ENCODE results near the gene LPA.
A peak's percentile ranks its signal among the peaks of the same experiment; 100 is the strongest.
"Not testable (repeated sequence)": the region's sequence is repeated elsewhere in the genome, so short reads cannot be mapped to it uniquely, and the experiment has no call there.

The LPA gene

DNA sequence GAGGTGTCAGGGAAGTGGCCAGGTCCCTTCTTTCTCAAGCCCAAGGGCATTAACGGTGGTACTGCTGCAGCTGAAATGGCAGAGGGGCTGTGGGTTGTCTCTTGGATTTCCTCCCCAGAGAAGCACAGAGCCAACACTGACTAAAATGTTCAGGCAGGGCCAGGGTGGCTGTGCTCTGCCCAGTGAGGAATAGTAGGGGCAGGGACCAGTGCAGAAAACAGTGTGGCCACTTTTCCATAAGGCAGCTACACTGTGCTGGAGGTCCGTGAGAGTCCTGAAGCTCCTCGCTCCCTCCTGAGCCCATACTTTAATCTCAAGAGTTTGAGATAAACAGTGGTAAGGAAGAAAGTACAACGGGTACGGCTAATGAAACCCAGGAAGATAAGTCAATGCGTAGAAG lies 4.5 kb downstream of the LPA start:
- DNase-seq, result no peak

DNA sequence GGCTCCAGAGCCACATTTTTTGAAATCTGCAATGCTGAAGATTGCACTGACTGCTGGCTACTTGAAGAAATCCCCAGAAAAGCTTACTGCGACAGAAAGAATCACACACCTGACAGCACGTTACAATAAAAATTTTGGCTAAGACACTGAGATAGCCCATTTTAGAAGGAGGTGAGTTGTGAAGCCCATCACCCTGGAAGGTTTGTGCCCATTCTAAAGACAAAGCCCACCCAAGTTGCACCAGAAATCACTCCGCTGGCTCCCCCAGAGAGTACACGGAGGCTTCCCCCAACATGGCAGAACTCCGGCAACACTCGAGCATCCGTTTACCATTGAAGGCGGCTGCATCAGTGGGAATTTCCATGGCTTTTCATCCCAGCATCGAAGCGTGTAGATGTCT lies 29.4 kb downstream of the LPA start:
- DNase-seq, result no peak

DNA sequence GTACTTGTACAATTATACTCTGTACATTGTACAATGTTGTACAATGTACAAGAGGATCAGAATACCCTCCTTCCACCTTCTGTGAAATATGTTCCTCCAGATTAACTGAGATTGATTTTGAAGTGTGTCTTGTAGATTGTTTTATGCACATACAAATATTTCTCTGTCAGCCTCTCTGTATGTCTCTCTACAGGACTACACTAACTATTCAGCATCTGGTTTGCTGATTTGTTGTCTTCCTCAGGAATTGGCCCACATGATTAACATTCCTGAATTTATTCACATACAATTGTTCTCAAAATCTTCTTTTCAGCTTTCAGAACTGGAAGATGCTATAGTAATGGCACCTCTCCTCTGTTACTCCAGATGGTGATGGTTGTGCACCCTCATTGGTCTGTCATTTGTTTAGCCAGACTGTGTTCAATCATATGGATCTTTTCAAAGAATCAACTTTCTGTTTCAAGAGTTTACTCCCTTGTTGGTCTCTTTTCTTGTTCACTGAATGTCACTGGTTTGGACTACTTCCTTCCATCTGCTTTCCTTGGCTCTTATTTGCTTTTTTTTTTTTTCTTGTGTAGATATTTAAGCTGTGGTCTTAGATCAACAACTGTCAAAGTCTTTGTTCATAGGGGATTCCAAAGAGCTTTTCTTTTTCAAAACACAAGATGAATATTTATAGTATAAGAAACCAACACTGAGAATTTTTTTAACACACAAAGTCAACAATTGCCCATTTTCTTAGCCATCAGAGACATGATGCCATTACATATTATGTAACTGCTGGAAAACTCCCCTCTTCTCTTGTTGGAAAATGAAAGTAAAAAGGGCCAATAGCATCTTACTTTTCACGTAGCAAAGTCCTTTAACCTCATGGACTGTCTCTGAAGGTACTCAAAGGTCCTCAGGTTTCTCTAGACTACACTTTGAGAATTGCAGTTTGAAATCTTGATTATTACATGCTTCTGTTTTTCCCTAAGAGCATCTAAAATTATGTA lies 67.9 kb downstream of the LPA start:
- no peak for DNase-seq

DNA sequence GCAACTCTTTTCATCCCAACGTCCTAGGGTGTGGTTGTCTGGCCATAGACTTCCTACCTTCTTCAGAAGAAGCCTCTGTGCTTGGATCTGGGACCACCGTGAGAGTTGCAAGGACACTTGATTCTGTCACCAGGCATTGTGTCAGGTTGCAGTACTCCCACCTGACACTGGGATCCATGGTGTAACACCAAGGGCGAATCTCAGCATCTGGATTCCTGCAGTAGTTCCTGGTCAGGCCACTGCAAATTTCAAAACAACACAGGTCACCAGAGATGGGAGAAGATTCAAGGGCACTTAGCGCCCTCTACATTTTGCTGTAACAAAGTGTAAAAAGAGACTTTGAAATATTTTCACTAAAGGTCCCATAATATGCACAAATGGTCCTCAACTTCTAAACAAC lies 68.8 kb downstream of the LPA start:
- DNase-seq, result not testable (repeated sequence)

DNA sequence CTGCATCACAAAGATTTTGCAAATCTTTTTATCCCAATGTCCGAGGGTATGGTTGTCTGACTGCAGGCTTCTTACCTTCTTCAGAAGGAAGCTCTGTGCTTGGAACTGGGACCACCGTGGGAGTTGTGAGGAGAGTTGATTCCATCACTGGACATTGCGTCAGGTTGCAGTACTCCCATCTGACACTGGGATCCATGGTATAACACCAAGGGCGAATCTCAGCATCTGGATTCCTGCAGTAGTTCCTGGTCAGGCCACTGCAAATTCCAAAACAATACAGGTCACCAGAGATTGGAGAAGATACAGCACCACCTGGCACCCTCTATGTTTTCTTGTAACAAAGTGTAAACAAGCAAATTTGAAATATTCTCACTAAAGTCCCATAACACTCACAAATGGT lies 77.7 kb downstream of the LPA start:
- DNase-seq, result no peak

DNA sequence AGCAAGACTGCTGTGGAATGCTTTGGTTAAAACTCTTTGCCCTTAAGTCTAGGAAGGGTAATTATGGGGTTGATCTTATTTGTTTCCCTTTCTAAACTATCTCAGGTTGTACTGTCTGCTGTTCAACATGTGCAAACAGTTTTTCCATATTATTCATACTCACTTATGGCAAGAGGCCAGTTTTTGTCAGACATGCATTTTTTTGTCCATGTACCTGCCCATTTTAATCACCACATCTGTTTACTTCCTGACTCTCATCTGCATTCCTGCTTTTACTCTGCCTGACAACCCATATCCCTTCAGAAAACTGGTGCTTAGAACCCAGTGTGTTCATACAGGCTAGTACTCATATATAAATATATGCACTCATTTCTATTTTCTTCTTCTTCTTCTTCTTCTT lies 80.3 kb downstream of the LPA start:
- DNase-seq, result no peak

DNA sequence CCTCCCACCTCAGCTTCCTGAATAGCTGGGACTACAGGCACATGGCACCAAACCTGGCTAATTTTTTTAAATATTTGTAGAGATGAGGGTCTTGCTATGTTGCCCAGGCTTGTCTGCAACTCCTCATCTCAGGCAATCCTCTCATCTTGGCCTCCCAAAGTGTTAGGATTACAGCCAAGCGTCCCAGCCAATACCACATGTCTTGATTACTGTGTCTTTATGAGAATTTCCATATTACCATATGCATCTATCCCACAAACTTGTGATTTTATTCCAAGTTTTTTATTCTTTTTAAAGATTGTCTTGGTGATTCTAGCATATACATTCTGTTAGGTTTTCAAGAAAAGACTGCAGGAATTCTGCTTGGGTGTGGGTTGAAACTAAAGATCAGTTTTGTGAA lies 82.7 kb downstream of the LPA start:
- DNase-seq, result no peak

DNA sequence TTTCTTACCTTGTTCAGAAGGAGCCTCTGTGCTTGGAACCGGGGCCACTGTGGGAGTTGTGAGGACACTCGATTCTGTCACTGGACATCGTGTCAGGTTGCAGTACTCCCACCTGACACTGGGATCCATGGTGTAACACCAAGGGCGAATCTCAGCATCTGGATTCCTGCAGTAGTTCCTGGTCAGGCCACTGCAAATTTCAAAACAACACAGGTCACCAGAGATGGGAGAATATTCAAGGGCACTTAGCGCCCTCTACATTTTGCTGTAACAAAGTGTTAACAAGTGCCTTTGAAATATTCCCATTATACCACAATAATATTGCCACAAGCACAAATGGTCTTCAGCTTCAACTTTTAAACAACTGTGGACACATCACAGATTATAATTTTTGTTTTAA lies 85.6 kb downstream of the LPA start:
- DNase-seq, result not testable (repeated sequence)

DNA sequence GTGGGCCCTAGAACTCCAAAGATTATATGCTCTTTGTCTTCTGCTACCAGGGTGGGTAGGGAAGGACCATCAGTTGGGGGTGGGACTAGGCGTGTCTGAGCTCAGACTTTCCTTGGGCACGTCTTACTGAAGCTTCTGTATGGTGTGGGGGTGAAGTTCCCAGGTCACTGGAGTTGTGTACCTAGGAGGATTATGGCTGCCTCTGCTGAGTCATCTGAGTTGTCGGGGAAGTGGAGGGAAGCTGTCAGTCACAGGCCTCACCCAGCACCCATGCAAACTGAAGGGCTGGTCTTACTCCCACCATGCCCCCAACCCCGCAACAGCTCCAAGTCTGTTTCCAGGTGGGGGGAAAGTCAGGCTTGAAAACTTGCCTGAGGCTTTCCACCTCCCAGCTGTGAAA lies 90.1 kb downstream of the LPA start:
- DNase-seq, result no peak

DNA sequence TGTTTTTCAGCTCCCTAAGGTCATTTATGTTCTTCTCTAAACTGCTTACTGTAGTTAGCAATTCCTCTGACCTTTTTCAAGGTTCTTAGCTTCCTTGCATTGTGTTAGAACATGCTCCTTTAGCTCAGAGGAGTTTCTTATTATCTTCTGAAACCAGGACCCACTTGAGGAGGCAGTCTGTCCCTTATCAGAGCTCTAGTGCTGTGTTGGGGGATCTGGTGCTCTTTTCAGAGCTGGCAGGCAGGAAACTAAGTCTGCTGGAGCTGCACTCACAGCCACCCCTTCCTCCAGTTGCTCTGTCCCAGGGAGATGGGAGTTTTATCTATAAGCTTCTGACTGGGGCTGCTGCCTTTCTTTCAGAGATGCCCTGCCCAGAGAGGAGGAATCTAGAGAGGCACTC lies 92.9 kb downstream of the LPA start:
- not testable (repeated sequence) for DNase-seq

DNA sequence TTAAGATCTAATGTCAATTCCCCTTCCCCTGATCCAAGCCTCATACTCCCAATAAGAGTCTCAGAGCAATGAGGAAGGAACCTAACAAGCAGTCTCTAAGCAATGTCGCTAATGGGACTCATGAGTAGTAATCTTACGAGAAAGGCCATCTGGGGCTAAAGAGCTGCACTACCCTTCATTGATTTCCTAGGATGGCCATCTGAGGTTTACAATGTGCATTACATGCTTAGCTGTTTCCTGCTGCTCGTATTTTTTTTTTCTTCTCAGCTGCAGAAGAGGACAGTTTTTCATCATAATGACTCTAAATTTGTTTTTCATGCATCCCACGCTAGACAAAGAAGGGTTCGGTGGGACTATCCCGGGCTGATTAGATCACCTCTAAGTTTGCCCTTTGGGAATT lies 119.3 kb downstream of the LPA start:
- DNase-seq, result no peak

DNA sequence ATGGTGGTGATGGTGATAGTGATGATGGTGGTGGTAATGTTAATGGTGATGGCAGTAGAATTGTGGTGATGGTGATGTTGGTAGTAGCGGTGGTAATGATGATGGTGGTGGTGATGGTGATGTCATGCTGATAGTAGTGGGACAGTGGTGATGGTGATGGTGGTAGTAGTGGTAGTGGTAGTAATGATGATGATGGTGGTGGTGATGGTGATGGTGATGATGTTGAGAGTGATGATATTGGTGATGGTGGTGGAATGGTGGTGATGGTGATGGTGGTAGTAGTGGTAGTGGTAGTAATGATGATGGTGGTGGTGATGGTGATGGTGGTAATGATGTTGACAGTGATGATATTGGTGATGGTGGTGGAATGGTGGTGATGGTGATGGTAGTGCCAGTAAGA lies 128.8 kb downstream of the LPA start:
- no peak for DNase-seq

DNA sequence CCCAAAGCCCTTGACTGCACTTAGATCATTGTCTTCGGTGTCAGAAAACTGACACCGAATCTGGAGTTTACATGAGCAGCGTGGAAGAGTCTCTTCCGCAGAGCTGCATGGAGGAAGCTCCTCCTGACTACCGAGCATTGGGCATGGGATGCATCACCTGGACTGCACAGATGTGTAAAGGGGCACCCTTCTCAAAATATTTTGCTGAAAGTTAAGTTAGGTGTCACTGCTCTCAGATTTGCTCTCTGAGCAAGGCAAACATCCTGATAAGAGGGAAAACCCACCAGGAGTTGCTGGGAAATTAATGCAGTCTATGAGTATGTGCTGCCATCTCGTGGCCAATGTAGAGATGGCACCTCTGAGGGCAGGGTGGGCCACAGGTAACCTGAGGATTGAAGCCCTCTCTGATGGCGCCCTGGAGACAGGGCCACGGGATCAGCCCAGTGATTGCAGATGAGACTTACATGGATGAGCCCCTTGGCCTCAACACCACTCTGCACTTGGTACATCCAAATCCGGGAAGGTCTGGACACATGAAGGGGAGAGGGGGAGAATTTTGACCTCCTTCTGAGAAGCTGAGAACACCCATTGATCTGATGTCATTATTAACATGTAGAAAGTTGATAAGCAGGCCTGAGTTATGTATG lies 129.9 kb downstream of the LPA start:
- DNase-seq, result peak in 1 of 2 experiments; percentile 22

DNA sequence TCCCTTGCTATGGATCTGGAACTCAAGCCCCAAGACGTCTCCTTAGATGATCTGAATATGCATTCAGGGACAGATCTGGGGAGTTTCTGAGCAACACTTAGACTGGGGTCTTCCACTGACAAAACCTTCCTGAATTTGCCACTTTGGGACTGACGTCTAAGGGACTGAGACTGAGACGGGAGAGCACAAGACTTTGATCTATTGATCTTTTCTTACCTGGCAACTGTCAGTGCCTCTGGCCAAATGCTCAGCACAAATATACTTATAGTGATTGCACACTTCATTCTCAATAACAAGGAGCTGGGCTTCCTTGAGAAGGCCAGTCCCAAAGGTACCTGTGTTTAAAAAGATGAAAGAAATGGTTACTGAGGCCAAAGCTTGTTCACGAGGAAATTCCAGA lies 131.8 kb downstream of the LPA start:
- no peak for DNase-seq

DNA sequence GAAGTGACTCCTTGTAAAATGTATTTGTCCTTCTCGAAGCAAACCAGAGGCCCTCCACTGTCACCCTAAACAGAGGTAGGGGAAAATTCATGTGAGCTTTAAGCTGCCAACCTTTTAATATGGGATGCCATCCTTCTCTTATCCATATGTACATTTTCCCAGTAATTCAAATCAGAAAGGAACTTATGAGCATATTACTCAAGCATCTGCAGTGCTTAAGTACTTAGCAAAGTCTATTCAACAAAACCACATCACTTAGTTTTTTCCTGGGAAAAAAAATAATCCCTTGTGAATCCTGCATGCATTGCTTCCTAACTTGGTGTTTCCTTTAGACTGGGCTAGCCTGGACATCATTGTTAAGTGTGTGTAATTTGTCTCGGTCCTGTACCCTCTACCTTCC lies 132.2 kb downstream of the LPA start:
- no peak for DNase-seq

DNA sequence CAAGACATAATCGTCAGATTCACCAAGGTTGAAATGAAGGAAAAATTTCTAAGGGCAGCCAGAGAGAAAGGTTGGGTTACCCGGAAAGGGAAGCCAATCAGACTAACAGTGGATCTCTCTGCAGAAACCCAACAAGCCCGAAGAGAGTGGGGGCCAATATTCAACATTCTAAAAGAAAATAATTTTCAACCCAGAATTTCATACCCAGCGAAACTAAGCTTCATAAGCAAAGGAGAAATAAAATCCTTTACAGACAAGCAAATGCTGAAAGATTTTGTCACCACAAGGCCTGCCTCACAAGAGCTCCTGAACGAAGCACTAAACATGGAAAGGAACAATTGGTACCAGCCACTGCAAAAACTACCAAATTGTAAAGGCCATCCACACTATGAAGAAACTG lies 134.6 kb downstream of the LPA start:
- DNase-seq, result not testable (repeated sequence)

DNA sequence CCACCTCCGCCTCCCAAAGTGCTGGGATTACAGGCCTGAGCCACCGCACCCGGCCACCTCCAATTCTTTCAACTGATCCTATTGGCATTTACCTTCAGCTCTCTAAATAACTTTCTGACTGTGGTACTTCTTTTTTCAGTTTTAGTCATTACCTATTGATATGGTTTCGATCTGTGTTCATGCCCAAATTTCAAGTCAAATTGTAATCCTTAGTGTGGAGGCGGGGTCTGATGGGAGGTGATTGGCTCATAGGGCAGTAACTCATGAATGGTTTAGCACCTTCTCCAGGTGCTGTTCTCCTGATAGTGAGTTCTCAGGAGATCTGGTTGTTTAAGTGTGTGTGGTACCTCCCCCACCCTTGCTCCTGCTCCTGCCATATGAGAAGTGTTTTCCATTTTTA lies 140.9 kb downstream of the LPA start:
- no peak for DNase-seq

DNA sequence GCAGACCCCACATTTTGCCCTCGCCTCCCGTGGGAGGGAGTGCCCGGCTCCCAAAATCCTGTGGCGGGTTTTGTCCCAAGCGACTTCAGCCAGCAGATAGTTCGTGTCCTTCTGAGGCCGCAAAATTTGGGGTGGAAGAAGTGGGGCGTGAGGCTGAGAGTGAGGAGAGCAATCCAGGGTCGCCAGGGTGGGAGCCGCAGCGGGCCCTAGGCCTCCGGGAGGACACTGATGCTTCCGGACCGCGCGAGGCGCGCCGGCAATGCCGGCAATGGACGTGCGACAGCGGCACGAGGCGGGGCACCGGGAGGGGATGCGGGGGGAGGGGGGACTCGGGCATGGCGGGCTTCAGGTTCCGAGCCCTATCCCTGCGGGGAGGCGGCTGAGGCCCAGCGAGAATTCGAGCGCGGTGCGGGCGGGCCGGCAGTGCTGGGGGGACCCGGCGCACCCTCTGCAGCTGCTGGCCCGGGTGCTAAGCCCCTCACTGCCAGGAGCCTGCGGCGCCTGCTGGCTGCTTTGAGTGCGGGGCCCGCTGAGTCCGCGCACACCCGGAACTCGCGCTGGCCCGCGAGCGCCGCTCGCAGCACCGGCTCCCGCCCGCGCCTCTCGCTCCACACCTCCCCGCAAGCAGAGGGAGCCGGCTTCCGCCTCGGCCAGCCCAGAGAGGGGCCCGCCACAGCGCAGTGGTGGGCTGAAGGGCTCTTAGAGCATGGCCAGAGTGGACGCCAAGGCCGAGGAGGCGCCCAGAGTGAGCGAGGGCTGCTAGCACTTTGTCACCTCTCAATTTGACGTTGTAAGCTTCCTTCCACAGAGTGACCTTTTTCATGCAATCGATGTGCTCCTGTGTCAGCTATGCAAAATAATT lies 143.8 kb downstream of the LPA start:
- peak; percentile 34 to 74 for DNase-seq

DNA sequence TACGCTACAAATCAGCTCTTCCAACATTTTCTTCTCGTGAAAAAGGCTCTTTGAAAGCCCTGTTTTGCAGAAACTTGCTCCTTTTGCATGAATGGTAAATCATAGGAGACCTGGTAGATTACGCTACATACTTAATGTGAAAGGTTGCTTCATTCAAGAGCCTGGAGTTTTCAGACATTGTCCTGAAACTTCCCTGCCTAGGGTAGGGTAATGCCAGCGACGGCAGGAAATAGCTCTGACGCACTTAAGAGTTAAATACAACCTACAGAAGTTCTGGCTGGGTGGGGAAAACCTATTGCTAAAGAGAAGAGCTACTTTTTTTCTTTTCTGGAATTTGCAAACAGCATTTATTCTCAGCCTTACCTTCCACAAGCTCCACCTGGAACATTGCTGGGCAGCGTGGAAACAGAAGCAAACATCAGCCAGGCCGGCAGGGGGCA lies 144.5 kb downstream of the LPA start:
- DNase-seq, result no peak

DNA sequence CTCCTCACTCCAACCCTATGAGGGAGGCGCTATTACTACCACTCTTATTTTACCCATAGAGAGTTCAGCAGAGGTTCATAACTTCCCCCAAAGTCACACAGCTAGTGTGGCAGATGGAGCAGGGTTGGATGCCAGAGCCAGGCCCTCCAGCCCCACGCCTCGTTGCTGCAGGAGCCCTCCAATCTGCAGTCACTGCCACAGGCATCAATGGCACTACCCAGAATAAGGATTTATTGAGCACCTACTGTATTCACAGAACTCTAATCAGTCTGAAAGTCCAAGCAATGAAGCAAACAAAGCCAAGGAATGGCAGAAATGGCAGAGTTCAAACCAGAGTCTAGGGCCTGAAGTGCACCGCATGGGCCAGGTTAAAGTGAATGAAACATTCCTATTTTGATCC lies 144.9 kb downstream of the LPA start:
- DNase-seq, result no peak

DNA sequence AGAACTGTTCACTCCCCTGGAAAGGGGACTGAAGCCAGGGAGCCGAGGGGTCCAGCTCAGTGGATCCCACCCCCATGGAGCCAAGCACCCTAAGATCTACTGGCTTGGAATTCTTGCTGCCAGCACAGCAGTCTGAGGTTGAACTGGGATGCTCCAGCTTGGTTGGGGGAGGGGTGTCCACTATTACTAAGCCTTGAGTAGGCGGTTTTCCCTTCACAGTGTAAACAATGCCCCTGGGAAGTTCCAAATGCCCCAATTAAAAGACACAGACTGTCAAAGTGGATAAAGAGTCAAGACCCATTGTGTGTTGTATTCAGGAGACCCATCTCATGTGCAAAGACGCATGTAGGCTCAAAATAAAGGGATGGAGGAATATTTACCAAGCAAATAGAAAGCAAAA lies 150.2 kb downstream of the LPA start:
- DNase-seq, result no peak

DNA sequence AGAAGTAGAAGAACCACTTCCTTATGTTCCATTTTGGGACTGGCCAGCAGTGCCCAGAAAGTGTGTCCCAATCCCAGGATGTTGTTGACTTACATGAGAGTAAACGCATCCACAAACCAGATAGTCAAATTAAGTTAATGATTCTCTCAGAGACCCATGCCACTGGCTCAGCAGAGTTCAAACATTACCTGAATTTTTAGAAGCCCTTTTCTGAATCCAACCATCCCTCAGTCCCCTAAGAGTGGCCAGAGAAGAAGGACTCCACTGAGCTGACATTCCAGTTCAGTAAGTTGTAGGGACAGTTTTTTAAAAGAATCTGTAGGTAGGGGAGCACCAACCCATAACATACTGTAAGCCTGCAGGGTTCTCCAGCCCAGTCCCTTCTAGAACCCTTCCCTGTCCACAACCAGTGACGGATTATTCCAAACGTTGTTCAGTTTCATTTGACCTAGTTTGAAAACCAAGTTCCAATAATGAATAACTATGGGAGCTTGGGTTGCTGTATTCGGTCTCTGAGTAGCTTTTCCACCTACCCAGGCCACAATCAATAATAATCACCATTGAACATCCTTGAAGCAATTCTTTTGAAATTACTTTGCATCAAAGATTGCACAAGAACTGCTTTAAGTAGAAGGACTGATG lies 153.0 kb downstream of the LPA start:
- no peak for DNase-seq

DNA sequence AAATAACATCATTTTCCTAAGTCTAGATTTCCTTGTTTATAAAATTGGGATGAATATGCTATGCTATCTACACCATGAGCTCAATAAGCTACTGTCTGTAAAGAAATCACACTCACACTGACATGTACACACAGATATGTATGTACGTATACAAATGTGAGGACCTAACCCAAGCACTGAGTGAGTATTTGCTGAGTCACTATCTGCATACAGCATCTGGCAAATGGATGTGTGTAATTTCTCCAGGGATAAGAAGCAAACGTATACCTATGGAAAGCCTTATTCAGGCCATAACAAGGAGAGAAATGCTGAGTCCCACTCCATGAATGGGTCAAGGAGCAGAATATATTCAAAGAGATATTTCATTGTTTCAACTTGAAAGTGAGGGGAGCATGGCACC lies 153.9 kb downstream of the LPA start:
- no peak for DNase-seq
